GM18951 (cell line): ENCODE data around the gene GPR132.
"Not testable (repeated sequence)": the region's sequence is repeated elsewhere in the genome, so short reads cannot be mapped to it uniquely, and the experiment has no call there.

Experiments
- POLR2A ChIP-seq: IDR thresholded peaks from 4 replicates; pipeline ENCODE4 v1.6.1; 2011; ENCODE audit warnings: mild to moderate bottlenecking; ENCODE audit not compliant: insufficient read length, insufficient read depth; ENCODE audit errors: extremely low read depth
- in situ Hi-C: fragments of 300-500 bp; cut with MboI; formaldehyde crosslinking; loops from one replicate; pipeline ENCODE4 v1.12.0; 2022; ENCODE audit warnings: low sequenced_read_pairs, mixed read lengths, inconsistent platforms; ENCODE audit not compliant: unreplicated experiment

The GPR132 gene

GRCh38 chr14:105067140-105067968 lies 2.1 kb upstream of the GPR132 start:
- in situ Hi-C loops = no loop called here

GRCh38 chr14:105066240-105067071 lies 1.2 kb upstream of the GPR132 start:
- in situ Hi-C loops = no loop called here
- TF ChIP-seq POLR2A = peak; percentile 13

More at GRCh38 chr14:105067140-105067968, 2.1 kb upstream of the GPR132 start:
- TF ChIP-seq POLR2A = peak; percentile 25

- in situ Hi-C loops = no loop called here
- TF ChIP-seq POLR2A = peak; percentile 42
Measured at GRCh38 chr14:105064721-105065143, 498 bp downstream of the GPR132 start.

- no peak for TF ChIP-seq POLR2A
- in situ Hi-C loops = no loop called here
Measured at GRCh38 chr14:105064001-105064400, 1.2 kb downstream of the GPR132 start.

- in situ Hi-C loops = not testable (repeated sequence)
Measured at GRCh38 chr14:105063506-105063905, 1.7 kb downstream of the GPR132 start.

GRCh38 chr14:105063056-105063455 lies 2.2 kb downstream of the GPR132 start:
- TF ChIP-seq POLR2A = no peak
- in situ Hi-C loops = no loop called here

GRCh38 chr14:105062048-105062433 lies 3.2 kb downstream of the GPR132 start:
- in situ Hi-C loops = no loop called here
- no peak for TF ChIP-seq POLR2A

- in situ Hi-C loops = no loop called here
- TF ChIP-seq POLR2A = peak; percentile 55
Measured at GRCh38 chr14:105061428-105062047, 3.7 kb downstream of the GPR132 start.

GRCh38 chr14:105060751-105061427 lies 4.3 kb downstream of the GPR132 start:
- TF ChIP-seq POLR2A = no peak
- in situ Hi-C loops = no loop called here

- in situ Hi-C loops = no loop called here
Measured at GRCh38 chr14:105059925-105060565, 5.2 kb downstream of the GPR132 start.

GRCh38 chr14:105059035-105059924 lies 6.0 kb downstream of the GPR132 start:
- in situ Hi-C loops = no loop called here
- no peak for TF ChIP-seq POLR2A

More at GRCh38 chr14:105059925-105060565, 5.2 kb downstream of the GPR132 start:
- TF ChIP-seq POLR2A = no peak
